IPS-18c (cell line): ENCODE data around the gene MRPS34.
"Not testable (repeated sequence)": the region's sequence is repeated elsewhere in the genome, so short reads cannot be mapped to it uniquely, and the experiment has no call there.

ENCODE experiments used
- H3K4me3 ChIP-seq: 2 replicates; pipeline ENCODE4 v1.7.0; 2013; ENCODE audit warnings: low read depth, mild to moderate bottlenecking, low read length, moderate library complexity; ENCODE audit not compliant: insufficient read depth
- H3K9me3 ChIP-seq: one replicate; pipeline ENCODE4 v1.6.1; 2013; ENCODE audit warnings: mild to moderate bottlenecking, low read length, moderate library complexity; ENCODE audit not compliant: control insufficient read depth, insufficient read depth

Gene MRPS34

DNA sequence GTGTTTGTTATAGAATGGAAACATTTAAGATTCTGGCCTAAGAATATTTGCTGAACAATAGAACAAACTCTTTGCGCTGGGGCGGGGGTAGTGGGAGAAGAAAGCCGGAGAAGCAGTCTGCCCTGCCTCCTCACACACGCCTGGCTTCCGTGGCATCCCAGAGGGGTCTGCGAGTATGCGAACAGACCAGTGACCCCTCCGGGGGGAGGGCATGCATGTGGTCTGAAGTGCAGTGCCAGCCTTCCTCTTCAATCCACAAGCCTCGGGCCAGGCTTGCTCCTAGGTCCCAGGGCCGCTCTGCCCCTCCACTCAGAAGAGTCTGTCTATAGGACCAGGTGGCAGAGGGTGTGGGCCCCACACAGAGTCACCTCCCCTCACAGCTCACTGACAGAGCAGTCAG, 34.7 kb upstream of the MRPS34 start:
- H3K4me3 ChIP-seq = no peak overlapping the region

DNA sequence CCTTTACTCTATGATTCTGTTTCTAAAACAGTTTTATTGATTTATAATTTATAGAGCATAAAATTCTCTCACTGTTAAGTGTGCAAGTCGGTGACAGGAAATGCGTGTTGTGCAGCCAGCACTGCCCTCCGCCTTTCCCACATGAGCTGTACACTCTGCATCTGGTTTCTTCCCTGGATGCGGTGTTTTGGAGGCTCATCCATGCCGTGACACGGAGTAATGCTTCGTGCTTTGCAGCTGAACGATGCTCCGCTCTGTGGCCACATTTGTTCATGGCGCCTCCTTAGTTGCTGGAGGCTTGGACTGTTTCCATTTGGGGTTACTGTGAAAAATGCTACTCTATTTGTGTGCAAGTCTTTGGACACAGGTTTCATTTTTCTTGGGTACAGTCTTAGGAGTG, 27.8 kb upstream of the MRPS34 start:
- H3K4me3 ChIP-seq = no peak overlapping the region
- peaks cover 5% of the 10 kb centered on the region for H3K9me3 ChIP-seq

More for the DNA sequence above, 34.7 kb upstream of the MRPS34 start:
- H3K9me3 ChIP-seq = peaks cover 4% of the 10 kb centered on the region

DNA sequence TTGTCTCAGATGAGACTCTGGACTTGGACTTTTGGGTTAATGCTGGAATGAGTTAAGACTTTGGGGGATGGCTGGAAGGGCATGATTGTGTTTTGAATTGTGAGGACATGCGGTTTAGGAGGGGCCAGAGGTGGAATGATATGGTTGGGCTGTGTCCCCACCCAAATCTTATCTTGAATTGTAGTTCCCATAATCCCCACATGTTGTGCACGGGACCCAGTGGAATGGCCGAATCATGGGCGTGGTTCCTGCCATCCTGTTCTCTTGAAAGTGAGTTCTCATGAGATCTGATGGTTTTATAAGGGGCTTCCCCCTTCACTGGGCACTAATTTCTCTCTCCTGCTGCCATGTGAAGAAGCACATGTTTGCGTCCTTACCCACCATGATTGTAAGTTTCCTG, 26.3 kb upstream of the MRPS34 start:
- not testable (repeated sequence) for H3K9me3 ChIP-seq, H3K4me3 ChIP-seq

DNA sequence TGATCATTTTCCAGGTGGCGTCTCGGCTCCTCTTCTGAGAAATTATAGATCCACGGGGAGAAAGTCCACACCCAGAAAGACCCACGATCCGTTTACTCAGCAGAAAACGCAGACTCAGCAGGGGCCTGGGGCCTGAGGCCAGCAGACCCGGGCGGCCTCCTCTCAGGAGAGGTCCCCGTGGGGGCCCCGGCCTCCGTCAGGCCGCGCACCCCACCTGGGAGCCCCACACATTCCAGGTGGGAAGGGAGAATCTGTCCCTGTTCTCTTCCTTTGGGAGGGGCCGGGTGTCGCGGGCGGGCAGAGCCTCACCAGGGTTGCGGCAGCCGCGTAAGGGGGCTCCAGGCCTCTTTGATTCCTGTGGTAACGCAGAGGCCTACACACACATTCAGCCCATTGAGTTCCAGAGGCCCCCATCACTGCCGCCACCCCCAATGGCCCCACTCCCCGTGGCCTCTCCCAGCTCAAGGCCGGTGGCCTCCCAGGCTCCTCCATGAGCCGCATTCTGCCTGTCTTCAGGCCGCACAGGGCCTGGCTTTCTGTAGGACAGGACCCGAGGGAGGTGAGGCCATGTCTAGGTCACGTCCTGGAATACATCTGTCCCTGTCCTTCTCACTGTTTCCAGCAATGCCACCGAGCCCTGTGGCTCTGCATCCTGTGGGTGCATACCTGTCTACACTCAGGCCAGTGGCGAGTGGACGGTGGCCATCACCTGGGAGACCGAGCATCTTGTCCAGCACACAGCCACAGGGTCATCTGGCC, 22.2 kb upstream of the MRPS34 start:
- H3K9me3 ChIP-seq = peaks cover 3% of the 10 kb centered on the region
- H3K4me3 ChIP-seq = no peak overlapping the region

DNA sequence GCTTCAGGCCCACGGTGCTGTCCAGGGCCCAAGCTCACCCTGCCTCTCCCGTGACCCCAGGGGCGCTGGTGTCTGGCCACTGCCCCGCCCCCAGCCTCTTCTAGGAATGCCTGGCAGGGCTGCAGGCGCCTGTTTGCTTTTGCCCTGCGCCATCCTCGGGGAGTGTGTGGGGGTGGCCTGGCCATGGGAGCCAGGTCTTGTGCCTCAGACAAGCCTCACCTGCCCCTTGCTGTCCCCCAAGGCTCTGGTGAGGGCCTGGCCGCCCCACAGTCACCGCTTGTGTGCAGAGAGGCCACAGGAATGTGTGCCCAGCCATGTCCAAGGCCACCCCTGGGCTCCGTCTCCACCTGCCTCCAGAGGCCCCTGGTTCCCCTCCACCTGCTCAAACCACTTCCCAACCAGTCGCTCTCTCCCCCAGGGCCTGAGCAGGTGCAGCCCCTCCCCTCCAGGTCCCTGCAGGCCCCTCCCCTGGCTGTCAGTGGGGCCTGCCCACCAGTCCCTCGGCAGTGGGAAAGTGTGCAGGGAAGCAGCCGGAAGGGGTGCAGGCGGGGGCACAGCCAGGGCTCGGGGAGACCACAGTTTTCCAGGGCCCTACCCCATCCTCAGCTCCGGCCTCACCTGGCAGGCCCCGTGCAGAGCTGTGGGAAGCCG, 21.4 kb upstream of the MRPS34 start:
- H3K4me3 ChIP-seq = no peak overlapping the region

DNA sequence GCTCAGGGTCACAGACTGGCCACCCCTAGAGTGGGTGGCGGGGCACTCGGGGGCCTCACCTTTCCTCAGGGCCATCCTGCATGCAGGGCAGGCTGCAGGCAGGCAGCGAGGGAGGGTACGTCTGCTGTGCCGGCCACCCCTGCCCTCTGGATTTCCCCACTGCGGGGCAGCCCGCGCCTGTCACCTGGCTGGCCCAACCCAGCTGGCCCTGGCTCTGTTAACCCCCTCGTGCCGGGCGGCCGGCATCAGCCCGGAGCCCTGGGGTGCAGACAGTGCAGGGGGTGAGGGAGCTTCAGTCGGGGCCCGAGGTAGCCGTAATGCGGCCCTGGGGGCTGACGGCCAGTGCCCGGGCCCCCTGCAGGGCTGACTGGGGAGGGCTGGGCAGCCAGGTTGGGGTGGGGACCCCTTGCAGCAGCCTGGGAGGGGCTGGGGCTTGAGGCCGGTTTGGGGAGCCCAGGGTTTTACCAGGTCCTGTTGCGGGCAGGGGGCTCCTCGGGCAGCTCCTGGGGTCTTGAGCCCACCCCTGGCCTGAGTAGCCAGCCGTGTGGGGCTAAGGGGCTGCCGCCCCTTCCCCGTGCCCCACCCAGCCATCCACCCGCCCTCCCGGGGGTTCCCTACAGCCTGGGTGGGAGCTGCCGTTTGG, 20.8 kb upstream of the MRPS34 start, which contains the start of gene IGFALS:
TSS of gene IGFALS (minus strand) at position 128 of the 643 bp plus-strand sequence. CDS start at position 75, 53 bp downstream.
- Histone ChIP-seq H3K4me3 (no peak within 1 kb of the TSS), H3K9me3 (peaks cover 3% of the 10 kb centered on the region)

More for the DNA sequence above, 21.4 kb upstream of the MRPS34 start:
- H3K9me3 ChIP-seq = peaks cover 3% of the 10 kb centered on the region

DNA sequence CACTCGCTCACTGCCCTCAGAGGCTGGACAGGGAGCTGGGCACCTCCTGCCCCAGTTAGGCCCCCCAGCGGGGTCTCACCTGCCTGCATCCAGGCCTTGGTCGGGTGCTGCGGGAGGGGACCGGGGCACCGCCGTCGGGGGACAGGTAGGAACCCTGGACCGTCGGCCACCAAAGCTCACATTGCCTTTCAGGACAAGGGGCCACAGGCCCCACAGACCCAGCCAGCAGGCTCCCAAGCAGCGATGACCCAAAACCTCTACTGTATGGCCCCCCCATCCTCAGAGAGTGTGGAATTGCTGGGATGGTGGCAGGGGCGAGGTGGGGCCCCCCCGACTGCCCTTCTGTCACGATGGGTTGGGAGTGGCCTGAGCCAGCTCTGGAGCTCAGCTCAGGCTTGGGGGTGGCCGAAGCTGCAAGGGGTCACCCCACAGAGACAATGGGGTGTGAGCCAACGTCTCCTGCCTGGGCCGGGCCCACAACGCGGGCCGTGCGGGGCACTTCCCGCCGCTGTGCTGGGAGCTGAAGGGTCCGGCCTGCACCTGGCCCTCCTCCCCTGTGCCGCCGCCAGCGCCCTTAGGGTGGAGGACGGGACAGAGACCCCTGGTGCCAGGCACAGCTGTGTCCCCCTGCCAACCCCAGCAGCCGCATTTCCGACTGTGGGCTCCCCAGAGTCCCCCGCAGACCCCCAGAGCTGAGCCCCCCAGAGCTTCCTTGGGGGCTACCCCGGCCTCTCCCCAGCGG, 20.1 kb upstream of the MRPS34 start:
- Histone ChIP-seq H3K9me3 (no peaks in the 10 kb centered on the region), H3K4me3 (no peak overlapping the region)

DNA sequence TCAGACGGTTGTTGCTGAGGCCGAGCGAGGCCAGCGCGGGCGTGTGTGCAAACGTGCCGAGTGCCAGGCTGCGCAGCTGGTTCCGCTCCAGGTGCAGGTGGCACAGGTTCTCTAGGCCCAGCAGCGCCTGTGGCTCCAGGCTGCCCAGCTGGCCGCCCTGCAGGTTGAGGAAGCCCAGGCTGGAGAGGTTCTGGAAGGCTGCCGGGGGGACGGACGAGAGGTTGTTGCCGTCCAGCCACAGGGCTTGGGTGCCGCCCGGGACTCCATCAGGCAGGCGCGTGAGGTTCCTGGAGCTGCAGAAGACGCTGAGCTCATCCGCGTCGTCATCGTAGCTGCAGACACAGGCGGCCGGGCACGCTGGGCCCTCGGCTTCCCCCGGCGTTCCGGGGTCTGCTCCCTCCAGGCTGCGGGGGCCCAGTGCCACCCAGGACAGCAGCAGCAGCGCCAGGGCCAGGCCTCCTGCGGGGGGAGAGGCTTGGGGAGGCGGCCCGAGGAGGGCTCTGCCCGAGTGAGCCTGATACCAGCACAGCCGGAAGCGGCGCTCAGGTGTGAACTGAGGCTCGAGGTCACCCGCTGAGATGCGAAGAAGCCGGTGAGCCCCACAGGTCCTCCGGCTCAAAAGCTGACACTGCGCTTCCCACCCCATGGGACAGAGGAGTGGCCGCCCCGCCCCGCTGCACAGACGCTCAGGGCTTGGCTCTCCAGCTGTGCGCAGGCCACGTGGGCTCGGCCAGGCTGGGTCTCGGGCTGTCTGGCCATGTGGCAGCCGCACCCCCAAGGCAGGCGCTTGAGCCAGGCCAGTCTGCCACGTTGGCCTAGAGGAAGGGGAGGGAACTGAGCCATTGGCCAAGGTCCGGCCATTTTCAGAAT, 19.2 kb upstream of the MRPS34 start:
- no peak overlapping the region for H3K4me3 ChIP-seq
- H3K9me3 ChIP-seq = no peaks in the 10 kb centered on the region

DNA sequence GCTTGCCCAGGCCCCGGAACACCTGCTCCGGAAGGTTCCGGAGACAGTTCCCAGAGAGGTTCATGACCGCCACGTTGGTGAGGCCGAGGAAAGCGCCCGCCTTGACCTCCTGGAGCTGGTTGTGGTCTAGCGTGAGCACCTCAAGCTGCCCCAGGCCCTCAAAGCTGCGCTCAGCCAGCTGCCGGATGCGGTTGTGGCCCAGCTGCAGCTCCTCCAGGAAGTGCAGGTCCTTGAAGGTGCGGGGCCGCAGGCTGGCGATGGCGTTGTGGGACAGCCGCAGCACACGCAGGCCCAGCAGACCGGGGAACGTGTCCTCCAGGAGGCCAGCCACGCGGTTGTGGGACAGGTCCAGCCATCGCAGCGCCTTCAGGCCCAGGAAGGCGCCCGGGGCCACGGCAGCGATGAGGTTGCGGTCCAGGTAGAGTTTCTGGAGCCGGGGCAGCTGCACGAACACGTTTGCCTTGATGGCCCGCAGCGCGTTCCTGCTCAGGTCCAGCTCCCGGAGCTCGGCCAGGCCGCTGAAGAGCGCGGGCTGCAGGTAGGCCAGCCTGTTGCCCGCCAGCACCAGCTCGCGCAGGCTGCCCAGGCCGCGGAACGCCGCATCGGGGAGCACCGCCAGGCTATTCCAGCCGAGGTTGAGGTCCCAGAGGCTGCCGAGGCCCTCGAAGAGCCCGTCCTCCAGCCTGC, 18.5 kb upstream of the MRPS34 start:
- Histone ChIP-seq H3K9me3 (no peaks in the 10 kb centered on the region), H3K4me3 (no peak overlapping the region)

DNA sequence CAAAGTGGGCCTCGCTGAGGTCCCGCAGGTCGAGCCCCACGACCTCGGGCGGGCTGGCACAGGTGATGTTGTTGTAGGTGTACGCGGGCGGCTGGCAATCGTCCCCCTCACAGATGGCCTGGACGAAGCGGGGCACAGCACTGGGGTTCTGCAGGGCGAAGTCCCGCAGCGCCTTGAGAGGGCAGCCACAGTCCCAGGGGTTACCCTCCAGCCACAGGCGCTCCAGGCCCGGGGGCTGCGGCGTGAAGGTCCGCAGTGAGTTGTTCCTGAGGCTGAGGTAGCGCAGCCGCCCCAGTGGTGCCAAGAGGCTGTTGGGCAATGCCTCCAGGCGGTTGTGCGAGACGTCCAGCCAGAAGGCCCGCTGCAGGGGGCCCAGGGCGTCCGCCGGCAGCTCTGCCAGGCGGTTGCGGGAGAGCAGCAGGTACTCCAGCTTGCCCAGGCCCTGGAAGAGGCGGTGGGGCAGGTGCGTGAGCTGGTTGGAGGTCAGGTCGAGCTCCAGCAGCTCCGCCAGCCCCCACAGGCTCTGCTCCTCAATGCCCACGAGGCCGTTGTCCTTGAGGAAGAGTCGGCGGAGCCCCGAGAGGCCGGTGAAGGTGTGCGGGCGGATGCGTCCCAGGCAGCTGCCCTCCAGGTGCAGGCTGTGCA, 17.8 kb upstream of the MRPS34 start:
- no peak overlapping the region for H3K4me3 ChIP-seq
- no peaks in the 10 kb centered on the region for H3K9me3 ChIP-seq

DNA sequence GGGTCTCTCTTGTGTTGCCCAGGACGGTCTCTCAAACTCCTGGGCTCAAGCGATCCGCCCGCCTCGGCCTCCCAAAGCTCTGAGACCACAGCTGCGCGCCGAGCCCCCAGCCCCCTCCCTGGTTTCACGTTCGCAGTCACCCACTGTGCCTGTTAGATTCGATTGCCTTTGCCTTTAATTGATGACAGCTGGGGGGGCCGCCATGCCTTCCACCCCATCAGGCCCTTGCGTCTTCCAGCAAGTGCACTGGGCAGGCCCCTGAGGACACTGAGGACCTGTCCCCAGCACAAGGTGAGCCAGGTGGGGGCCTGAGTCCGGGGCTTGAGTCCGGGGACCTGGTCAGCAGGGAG, 17.3 kb upstream of the MRPS34 start:
- Histone ChIP-seq H3K4me3 (no peak overlapping the region), H3K9me3 (no peaks in the 10 kb centered on the region)

DNA sequence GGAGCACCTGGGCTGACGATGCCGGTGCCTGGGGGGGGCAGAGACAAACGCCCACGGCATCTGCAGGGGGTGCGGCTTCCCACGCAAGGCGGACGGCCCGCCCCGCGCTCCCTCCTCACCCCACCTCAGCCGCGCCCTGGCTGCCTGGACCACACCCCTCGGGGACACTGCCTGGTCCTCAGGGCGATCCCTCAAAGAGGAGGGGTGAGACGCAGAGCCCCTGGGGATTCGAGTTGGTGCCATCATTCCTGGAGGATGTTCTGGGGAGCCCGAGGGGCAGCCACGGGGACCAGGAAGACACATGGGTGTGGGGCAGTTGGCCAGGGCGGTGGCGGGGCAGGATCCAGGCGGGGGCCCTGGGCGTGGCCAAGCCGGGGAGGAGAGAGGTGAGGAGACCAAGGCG, 16.7 kb upstream of the MRPS34 start:
- no peak overlapping the region for H3K4me3 ChIP-seq
- H3K9me3 ChIP-seq = no peaks in the 10 kb centered on the region

DNA sequence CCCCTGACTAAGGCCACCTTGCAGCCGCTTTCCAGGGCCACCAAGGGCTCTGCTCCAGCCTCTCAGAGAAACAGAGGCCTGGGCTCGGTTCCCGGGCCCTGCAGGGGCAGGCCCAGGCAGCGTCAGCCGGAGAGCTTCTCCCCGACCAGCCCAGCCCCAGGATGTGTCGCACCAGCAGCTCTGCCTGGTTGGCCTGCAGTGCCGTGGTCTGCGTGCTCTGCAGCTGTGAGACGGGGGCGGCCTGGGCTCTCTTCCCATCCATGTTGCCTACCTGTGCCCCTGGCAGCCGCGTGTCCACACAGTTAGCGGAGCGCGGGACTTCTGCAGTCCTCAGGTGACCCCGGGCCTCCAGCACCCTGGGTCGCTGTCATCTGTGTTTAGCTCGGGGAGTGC, 15.8 kb upstream of the MRPS34 start:
- Histone ChIP-seq H3K4me3 (no peak overlapping the region), H3K9me3 (no peaks in the 10 kb centered on the region)

DNA sequence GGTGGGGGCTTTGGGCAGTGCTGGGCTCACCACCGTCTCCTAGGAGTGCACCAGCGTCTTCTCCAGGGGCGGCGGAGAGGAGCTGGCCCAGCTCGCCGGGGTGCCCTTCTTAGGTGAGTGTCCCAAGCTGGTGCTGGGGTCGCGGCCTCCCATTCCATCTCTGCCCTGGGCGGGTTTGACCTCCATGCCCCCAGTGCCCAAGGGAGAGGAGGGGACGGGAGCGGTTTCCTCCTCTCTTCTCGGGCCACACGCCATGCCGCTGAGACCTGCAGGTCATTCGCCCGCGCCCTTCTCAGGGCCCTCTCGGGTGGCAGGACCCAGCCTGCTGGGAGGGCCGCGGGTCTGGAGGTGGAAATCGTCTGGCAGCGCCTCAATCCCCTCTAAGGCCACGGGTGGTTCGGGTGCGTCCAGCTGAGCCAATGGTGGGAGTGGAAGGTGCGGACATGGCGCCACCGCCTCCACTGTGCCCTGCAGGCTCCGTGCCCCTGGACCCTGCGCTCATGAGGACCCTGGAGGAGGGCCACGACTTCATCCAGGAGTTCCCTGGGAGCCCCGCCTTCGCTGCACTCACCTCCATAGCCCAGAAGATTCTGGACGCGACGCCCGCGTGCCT, 15.3 kb upstream of the MRPS34 start:
- Histone ChIP-seq H3K4me3 (no peak overlapping the region), H3K9me3 (peaks cover under 1% of the 10 kb centered on the region)

DNA sequence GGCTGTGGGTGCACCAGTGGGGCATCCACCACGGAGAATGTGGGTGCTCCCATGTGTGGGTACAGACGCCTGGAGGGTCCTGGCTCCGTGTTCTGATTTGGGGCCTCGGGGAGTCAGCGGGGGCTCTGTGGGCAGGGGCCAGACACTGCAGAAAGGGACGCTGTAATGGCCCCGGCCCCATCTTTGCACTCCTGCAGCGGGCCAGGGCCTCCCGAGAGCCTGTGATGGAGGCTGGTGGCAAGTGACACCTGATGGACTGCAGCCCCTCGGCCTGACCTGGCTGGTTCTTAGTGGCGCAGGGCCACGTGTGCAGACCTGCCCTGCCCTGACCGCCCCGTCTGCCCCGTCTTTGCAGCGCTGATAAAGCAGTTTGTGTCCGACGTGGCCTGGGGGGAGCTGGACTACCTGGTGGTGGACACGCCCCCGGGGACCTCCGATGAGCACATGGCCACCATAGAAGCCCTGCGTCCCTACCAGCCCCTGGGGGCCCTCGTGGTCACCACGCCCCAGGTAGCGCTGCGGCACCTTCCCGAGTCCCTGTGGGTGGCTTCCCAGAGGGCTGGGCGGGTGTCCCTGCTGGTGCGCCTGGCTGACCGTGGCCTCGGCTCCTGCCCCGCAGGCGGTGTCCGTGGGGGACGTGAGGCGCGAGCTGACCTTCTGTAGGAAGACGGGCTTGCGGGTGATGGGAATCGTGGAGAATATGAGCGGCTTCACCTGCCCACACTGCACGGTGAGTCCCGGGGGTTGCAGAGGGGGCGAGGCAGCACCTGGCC, 14.6 kb upstream of the MRPS34 start:
- peaks cover 4% of the 10 kb centered on the region for H3K9me3 ChIP-seq
- no peak overlapping the region for H3K4me3 ChIP-seq
